CD4-positive, alpha-beta T cell treated with Interleukin-15 for 4 hours (primary cell): ENCODE data around the gene UBE2D2.
"Not testable (repeated sequence)": the region's sequence is repeated elsewhere in the genome, so short reads cannot be mapped to it uniquely, and the experiment has no call there.

Experiments used
- DNase-seq: peaks from one replicate; pipeline ENCODE4 v3.0.0-alpha.2; 2020; ENCODE audit warnings: low spot score

The UBE2D2 gene

GRCh38 chr5:139549162-139549894 lies 11.8 kb upstream of the UBE2D2 start:
- DNase-seq = no peak

- DNase-seq = not testable (repeated sequence)
These were observed 10.9 kb upstream of the UBE2D2 start for GRCh38 chr5:139550051-139550872.

GRCh38 chr5:139551191-139551889 lies 9.8 kb upstream of the UBE2D2 start:
- no peak for DNase-seq

GRCh38 chr5:139552893-139553575 lies 8.1 kb upstream of the UBE2D2 start:
- no peak for DNase-seq

GRCh38 chr5:139554264-139554663 lies 6.9 kb upstream of the UBE2D2 start:
- DNase-seq = no peak

- no peak for DNase-seq
These were observed 3.3 kb upstream of the UBE2D2 start for GRCh38 chr5:139557811-139558210.

GRCh38 chr5:139561655-139562451 lies 714 bp downstream of the UBE2D2 start:
- peak; percentile 35 for DNase-seq

GRCh38 chr5:139562847-139563246 lies 1.7 kb downstream of the UBE2D2 start:
- no peak for DNase-seq

GRCh38 chr5:139565411-139566305 lies 4.5 kb downstream of the UBE2D2 start:
- DNase-seq = peak; percentile 58

- no peak for DNase-seq
These were observed 5.5 kb downstream of the UBE2D2 start for GRCh38 chr5:139566611-139567010.

- DNase-seq = no peak
These were observed 8.3 kb downstream of the UBE2D2 start for GRCh38 chr5:139569270-139569955.

- no peak for DNase-seq
These were observed 10.4 kb downstream of the UBE2D2 start for GRCh38 chr5:139571543-139571942.

GRCh38 chr5:139571966-139572365 lies 10.8 kb downstream of the UBE2D2 start:
- DNase-seq = no peak

- DNase-seq = peak; percentile 60
These were observed 13.6 kb downstream of the UBE2D2 start for GRCh38 chr5:139574641-139575312.

GRCh38 chr5:139575313-139575646 lies 14.1 kb downstream of the UBE2D2 start:
- no peak for DNase-seq

- no peak for DNase-seq
These were observed 14.6 kb downstream of the UBE2D2 start for GRCh38 chr5:139575751-139576150.

- DNase-seq = no peak
These were observed 16.7 kb downstream of the UBE2D2 start for GRCh38 chr5:139577689-139578290.

GRCh38 chr5:139578325-139578724 lies 17.2 kb downstream of the UBE2D2 start:
- no peak for DNase-seq

GRCh38 chr5:139582181-139582580 lies 21.0 kb downstream of the UBE2D2 start:
- DNase-seq = not testable (repeated sequence)
